SW 1271 (cell line): ENCODE data around the gene RMDN2.
A peak's percentile ranks its signal among the peaks of the same experiment; 100 is the strongest.
"Not testable (repeated sequence)": the region's sequence is repeated elsewhere in the genome, so short reads cannot be mapped to it uniquely, and the experiment has no call there.

Experiments used
- DNase-seq, 2 experiments: peaks; one replicate each; lab custom pipeline; 2025; lab: John Stamatoyannopoulos, UW

RMDN2 gene

DNA sequence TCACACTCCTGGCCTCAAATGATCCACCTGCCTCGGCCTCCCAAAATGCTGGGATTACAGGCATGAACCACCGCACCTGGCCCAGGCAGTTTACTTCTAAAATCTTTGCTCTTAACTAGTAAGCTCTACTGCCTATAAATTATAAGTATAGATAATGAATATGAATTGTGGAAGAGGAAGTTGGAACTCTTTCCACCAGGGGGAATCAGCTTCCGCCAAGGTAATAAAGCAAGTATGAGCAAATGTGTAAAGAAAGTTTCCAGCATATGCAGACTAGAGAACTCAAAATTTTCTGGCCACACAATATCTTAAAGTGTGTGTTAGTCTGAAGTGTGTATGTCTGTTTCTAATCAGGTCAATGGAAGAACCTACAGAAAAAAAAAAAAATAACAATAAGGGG is 68.1 kb downstream of the RMDN2 start:
- peak in 1 of 2 experiments; percentile 7 for DNase-seq

GRCh38 chr2:37997629-37998028 is 72.5 kb downstream of the RMDN2 start:
- DNase-seq = no peak

DNA sequence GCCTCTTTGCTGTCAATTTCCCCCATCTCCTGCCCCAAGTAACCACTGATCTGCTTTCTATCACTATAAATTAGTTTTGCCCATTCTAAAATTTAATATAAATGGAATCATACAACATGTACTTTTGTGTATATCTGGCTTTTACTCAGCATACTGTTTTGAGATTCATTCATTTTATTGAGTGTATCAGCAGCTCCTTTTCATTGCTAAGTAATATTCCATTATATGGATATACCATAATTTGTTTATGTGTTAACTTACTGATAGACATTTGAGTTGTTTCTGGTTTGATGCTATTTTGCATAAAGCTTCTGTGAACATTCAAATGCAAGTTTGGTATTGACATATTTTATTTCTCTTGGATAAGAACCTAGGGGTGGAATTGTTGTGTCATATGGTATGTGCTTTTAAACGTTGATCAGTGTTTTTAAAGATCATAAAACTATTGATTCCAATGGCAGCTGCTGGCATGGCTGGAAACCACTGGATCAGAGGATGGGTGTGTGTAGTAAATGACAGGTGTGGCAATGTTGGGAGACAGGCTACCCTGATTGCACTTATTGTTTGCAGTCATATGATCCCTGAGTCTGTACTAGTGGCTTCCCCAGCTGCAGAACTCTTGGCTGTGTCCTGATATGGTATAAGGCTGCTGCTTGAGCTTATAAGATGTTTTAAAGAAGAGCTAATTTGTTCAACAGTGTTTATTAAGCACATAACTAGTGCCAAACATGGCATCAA is 75.6 kb downstream of the RMDN2 start:
- DNase-seq = no peak

DNA sequence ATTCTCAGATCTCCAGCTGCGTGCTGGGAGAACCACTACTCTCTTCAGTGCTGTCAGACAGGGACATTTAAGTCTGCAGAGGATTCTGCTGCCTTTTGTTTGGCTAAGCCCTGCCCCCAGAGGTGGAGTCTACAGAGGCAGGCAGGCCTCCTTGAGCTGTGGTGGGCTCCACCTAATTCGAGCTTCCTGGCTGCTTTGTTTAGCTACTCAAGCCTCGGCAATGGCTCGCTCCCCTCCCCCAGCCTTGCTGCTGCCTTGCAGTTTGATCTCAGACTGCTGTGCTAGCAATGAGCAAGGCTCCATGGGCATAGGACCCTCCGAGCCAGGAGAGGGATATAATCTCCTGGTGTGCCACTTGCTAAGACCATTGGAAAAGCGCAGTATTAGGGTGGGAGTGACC is 85.1 kb downstream of the RMDN2 start:
- not testable (repeated sequence) for DNase-seq

- no peak for DNase-seq
Observed at GRCh38 chr2:38010995-38011394, 85.9 kb downstream of the RMDN2 start.

- DNase-seq = no peak
Observed at GRCh38 chr2:38013158-38013752, 88.2 kb downstream of the RMDN2 start.

DNA sequence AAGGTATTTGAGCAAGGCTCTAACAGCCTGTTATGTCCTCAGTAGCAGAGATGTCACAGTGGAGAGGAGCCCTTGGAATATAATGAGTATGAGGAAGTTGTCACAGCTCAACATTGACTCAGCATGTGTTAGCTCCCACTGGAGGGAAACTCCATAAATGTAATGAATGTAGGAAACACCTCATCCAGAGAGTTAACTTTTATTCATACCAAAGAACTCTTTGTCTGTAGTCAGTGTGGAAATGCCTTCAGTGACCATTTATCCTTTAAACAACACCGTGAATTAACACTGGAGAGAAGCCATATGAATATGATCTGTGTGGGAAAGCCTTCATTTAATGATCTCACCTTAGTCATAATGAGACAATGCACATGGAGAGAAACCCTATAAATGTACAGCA is 91.1 kb downstream of the RMDN2 start:
- DNase-seq = no peak

DNA sequence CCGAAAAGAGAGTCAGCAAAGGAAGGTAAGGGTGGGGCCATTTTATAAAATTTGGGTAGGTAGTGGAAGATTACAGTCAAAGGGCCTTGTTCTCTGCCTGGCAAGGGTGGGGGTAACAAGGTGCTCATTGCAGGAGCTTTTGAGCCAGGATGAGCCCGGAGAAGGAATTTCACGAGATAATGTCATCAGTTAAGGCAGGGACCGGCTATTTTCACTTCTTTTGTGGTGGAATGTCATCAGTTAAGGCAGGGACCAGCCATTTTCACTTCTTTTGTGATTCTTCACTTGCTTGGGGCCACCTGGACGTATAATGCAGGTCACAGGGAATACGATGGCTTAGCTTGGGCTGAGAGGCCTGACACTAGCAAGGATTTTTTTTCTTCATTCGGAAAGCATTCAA is 92.7 kb downstream of the RMDN2 start:
- no peak for DNase-seq

DNA sequence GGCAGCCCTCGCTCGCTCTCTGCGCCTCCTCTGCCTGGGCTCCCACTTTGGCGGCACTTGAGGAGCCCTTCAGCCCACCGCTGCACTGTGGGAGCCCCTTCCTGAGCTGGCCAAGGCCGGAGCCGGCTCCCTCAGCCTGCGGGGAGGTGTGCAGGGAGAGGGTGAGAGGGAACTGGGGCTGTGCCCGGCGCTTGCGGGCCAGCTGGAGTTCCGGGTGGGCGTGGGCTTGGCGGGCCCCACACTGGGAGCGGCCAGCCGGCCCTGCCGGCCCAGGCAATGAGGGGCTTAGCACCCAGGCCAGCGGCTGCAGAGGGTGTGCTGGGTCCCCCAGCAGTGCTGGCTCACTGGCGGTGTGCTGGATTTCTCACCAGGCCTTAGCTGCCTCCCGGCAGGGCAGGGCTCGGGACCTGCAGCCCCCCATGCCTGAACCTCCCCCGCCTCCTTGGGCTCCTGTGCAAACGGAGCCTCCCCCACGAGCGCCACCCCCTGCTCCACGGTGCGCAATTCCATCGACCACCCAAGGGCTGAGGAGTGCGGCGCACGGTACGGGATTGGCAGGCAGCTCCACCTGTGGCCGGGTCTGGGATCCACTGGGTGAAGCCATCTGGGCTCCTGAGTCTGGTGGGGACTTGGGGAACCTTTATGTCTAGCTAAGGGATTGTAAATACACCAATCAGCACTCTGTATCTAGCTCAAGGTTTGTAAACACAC is 95.4 kb downstream of the RMDN2 start:
- DNase-seq = not testable (repeated sequence)

GRCh38 chr2:38021589-38021988 is 96.5 kb downstream of the RMDN2 start:
- DNase-seq = no peak

DNA sequence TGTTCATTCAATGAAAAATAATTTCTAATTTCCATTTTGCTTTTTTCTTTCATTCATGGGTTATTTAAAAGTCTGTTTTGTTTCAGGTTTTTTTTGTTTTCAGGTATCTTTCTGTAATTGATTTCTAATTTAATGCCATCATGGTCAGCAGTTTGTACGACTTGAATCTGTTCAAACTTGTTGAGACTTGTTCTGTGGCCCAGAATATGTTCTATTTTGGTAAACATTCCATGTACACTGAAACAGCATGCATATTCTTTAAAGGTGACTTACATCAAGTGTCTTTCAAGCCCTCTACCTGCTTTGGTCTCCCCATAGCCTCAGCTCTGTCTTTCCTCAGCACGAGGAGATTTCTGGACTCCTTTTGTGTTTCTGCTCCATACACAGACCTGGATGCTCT is 101.8 kb downstream of the RMDN2 start:
- DNase-seq = no peak

DNA sequence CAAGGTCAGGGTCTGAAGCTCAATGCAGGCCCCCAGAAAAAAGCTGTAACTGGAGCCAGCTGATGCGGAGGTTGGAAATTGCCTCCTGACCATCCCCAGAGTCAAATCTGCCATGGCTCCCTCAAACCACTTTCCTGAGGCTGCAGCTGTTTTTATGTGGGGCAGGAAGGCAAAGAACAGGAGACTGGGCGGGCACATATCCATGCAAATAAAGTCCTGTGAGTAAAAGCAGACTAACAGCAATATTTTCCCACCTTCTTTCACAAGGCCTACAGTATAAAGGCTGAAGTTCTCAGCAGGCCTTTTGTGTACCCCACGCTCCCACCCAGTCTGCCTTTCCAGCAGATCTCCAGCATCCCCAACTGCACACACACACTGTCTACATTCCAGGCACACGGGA is 103.7 kb downstream of the RMDN2 start:
- no peak for DNase-seq

- DNase-seq = no peak
Observed at GRCh38 chr2:38029512-38029911, 104.4 kb downstream of the RMDN2 start.

GRCh38 chr2:38030635-38031355 is 105.7 kb downstream of the RMDN2 start:
- no peak for DNase-seq

DNA sequence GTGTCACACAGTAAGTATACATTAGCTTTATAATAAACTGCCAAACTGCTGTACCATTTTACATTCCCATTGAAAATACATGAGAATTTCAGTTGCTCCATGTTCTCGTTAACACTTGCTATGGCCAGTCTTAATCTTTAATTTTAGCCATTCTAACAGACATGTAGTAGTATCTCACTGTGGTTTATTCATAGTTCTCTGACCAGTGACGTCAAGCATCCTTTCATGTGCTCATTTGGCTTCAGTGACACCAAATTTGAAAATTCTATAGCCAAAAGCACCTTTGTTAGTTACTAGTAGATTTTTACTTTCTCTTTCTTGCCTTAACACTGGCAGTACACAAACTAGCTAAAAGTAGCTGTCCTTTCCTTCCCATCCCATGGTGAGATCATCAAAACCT is 107.9 kb downstream of the RMDN2 start:
- no peak for DNase-seq

DNA sequence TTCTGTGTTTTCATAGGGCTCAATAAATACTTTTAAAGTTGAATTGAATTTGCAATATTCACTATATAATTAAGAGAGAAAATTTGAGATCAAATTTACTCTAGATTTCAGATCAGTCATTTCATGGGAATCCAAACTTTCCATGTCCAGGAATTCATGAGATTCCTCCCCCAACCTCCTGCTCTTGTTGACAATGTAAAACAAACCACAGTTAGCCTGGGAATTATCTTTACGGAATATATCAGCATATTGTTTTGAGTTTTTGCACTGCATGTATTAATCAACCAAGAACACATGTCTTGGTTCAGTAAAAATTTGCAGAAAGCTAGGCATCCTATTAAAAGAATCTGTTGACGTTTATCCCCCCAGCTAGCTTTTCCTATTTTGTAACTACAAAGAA is 108.6 kb downstream of the RMDN2 start:
- DNase-seq = no peak

DNA sequence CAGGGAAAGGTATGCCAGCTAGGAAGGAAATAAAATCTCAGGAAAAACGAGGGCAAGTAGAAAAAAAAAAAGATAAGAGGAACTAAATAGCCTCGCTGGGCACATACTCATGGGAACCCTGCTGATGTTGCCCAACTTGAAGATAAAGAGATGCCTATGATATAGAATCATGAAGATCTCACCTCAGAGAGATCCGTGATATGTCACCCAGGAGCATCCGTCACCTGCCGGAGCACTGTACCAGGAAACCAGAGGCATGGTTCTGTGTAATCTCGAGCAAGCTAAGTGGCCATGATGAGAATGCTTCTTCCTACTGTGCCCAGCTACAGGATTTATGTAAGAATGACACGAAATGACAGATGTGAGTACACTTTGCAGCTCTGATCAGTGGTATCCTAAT is 110.9 kb downstream of the RMDN2 start:
- no peak for DNase-seq

DNA sequence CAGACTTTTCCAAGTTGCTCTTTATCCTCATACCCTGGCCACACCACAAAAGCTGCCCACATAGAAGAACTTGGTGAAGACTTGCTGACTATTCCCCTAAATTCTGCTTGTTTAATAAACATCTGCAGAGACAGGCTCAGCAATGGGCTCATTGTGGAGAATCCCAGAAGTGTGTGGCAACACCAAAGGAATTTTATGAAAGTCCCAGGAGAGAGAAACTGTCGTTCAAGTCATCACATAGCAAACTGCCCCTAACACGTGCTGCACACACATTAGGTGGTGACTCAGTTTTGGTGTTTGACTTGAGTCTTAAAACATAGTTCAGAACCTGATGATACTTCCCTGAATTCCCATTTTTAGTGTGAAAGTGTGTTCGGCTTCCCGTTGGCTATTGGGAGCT is 112.2 kb downstream of the RMDN2 start:
- no peak for DNase-seq

- no peak for DNase-seq
Observed at GRCh38 chr2:38037757-38038621, 112.9 kb downstream of the RMDN2 start.

DNA sequence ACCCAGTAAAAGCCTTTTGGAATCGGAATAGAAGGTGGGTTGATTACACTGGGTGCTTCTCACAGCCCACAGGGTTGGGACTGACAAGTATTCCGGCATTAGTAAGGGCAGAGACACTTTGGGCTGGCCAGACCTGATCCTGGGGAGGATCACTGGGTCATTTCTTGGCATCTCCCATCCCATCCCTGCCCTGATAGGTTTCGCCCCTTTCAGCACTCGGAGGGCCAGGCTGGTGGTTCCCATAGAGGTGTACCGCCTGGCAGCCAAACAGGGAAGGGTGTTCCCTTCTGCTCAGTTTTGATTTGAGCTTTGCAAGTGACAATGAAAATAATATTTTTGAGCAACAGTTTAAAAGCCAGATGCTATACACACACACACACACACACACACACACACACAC is 113.6 kb downstream of the RMDN2 start:
- no peak for DNase-seq

- no peak for DNase-seq
Observed at GRCh38 chr2:38039121-38039910, 114.2 kb downstream of the RMDN2 start.
